ENCODE results near the gene NRDE2.

Gene NRDE2

DNA sequence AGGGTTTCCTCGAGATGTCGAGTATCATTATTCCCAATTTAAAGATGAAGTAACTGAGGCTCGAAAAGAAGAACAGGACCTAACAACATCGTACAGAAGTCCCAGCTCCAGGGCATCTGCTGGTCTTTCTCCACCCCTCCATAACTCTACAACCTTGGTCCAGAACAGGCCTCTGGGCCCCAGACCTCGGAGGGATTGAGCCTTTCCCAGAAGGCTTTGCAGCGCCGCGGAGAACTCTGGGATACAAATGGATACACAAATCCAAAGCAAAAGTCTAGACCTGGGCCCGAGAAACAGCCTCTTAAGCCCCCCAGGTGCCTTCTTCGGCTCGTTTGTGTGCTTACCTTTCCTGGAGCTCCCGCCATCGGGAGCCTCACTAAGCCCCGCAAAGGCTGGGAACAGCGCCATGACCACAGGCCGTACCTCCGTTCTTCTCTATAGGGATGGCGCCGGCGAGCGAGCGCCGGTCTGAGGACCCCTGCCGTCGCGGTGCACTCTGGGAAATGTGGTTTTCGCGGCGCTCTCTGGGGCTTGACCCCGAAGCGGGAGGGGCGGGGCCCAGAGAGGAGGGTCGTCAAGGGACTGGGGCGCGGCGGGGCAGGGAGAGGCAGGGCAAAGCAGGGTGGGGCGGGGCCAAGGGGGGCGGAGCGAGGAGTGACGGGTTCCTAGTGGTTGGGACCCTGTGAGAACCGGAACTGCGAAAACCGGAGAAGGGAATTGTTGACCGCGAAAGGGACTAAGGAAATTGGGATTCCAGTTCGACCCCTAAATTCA lies at the start of gene NRDE2:
Gene NRDE2 (minus strand): TSS at position 445 of the 774 bp plus-strand sequence. CDS start 37 bp downstream, at position 408.
- peak; percentile 81 to 99 (median 84) for DNase-seq (ENCODE audit: low read depth in 3 of 3, low spot score in 1 of 3)

GRCh38 chr14:90381011-90381786 lies 49.5 kb upstream of the NRDE2 start:
- no peak for DNase-seq (ENCODE audit: low read depth in 3 of 3, low spot score in 1 of 3)

- no peak for DNase-seq (ENCODE audit: low read depth in 3 of 3, low spot score in 1 of 3)
Observed at GRCh38 chr14:90379106-90379505, 47.4 kb upstream of the NRDE2 start.

DNA sequence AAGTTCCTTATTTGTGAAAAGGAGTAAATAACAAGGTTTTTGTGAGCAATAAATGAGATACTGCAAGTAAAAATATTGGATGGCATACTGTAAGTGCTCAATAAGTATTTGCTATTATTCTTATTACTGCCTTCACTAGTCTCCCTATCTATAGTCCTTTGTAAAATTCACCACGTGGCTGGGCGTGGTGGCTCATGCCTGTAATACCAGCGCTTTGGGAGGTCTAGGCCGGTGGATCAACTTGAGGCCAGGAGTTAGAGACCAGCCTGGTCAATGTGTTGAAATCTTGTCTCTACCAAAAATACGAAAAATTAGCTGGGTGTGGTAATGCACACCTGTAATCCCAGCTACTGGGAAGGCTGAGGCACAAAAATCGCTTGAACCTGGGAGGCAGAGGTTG lies 46.5 kb upstream of the NRDE2 start:
- DNase-seq (ENCODE audit: low read depth in 3 of 3, low spot score in 1 of 3) = no peak

DNA sequence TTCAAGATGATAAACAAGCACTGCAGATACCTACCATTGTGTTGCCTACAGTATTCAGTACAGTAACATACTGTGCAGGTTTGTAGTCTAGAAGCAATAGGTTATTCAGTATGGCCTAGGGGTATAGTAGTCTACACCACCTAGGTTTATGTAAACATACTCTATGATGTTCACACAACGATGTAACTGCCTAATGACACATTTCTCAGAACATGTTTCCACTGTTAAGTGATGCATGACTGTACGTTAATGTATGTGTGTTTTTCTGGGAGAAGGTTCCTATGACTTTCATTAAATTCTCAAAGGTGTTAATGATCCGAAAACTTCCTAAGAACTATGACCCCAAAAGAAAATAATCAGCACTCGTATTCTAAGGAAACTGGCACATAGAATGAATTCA lies 44.2 kb upstream of the NRDE2 start:
- no peak for DNase-seq (ENCODE audit: low read depth in 3 of 3, low spot score in 1 of 3)

DNA sequence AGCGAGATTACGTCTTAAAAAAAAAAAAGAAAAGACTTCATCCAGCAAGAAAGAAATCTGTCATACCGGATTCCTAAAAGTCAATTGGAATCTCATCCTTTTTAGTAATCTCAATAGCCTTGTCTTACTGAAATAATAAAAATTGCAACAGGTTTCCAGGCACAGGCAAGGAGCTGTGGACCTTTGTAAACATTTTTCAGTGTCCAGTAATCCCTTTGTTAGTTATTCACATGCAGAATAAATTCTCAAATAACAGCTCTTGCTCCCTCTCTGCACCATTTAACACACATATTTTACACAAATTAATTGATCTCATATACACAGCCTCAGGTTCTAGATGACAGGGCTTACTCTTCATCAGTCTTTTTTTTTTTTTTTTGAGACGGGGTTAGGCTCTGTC lies 43.1 kb upstream of the NRDE2 start:
- DNase-seq (ENCODE audit: low read depth in 3 of 3, low spot score in 1 of 3) = no peak

GRCh38 chr14:90373887-90374286 lies 42.1 kb upstream of the NRDE2 start:
- DNase-seq (ENCODE audit: low read depth in 3 of 3, low spot score in 1 of 3) = no peak

DNA sequence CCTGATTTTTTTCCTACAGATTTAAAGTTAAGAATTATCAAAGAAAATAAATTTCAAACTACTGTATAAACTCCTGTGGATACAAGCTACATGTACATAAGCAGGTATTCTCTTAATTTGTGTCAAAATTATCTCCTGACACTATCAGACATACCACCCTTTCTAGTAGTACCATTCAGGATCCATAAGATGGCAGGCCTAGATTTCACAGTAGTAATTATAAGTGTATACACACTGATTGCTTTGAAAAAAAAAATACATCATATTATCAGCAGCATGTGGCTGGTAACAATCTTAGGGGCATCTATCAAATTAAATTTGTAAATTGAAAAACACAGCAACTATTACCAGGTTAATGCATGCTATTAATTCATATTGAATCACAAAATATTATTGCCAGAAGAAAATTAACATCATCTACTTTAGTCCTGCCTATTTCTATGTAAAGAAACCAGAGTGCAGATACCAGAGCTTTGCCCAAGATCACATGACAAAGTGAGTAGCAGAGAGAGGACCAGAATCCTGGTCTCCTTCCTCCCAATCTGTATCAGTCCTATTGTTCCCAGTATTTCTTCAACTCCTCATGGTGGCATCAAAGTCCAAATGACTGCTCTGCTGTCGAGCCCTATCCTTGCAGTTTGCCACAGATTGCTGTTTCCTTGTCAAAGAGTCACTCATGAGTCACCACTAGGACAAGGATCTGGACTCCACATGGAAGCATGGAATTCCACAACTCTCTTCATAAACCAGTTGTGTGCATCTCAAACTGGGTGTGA lies 37.4 kb upstream of the NRDE2 start:
- DNase-seq (ENCODE audit: low read depth in 3 of 3, low spot score in 1 of 3) = no peak

DNA sequence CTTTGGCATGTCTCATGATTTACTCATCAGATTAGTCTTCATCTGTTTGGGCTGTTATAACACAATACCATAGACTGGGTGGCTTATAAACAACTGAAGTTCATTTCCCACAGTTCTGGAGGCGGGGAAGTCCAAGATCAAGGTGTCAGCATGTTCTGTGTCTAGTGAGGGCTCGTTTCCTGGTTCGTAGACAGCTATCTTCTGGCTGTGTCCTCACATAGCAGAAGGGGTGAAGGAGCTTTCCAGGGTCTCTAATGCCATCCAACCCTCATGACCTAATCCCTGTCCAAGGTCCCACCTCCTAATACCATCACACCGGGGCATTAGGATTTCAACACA lies 30.8 kb upstream of the NRDE2 start:
- no peak for DNase-seq (ENCODE audit: low read depth in 3 of 3, low spot score in 1 of 3)

DNA sequence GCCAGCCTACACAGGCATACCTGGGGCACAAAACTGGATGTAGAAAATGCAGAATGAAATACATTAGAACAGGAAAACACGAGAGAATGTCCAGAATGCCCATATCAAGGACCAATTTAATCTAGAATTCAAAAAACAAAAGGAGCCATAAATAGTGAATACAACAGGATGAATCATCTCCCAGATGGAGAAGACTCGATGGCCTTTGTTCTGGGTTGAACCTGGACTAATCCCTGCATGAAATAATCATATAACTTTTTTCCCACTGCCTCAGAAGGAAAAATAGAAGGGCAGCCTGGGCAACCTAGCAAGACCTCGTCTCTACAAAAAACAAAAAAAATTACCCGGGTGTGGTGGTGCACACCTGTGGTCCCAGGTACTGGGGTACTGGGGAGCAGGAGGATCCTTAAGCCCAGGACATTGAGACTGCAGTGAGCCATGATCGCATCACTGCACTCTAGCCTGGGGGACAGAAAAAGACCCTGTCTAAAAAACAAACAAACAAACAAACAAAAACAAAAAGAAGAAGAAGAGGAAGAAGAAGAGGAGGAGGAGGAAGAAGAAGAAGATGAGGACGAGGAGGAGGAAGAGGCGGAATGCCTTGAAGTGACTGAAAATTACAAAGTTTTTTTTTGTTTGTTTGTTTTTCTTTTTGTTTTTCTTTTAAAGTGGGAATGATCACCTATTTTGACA lies 30.3 kb upstream of the NRDE2 start:
- DNase-seq (ENCODE audit: low read depth in 3 of 3, low spot score in 1 of 3) = no peak

- no peak for DNase-seq (ENCODE audit: low read depth in 3 of 3, low spot score in 1 of 3)
Observed at GRCh38 chr14:90358359-90358758, 26.6 kb upstream of the NRDE2 start.

DNA sequence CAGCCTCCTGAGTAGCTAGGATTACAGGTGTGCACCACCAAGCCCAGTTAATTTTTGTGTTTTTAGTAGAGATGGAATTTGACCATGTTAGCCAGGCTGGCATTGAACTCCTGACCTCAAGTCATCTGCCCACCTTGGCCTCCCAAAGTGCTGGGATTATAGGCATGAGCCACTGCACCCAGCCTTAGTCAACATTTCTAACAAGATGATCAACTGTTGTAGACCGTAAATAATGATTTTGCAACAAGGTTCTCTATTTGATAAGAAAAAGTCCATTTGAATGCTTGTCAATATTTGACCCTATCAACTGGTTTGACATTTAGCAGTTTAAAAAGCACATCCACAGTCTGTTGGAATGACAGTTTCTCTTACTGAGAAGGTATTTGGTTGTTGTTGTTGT lies 25.2 kb upstream of the NRDE2 start:
- DNase-seq (ENCODE audit: low read depth in 3 of 3, low spot score in 1 of 3) = no peak

GRCh38 chr14:90355540-90356518 lies 24.1 kb upstream of the NRDE2 start:
- no peak for DNase-seq (ENCODE audit: low read depth in 3 of 3, low spot score in 1 of 3)

DNA sequence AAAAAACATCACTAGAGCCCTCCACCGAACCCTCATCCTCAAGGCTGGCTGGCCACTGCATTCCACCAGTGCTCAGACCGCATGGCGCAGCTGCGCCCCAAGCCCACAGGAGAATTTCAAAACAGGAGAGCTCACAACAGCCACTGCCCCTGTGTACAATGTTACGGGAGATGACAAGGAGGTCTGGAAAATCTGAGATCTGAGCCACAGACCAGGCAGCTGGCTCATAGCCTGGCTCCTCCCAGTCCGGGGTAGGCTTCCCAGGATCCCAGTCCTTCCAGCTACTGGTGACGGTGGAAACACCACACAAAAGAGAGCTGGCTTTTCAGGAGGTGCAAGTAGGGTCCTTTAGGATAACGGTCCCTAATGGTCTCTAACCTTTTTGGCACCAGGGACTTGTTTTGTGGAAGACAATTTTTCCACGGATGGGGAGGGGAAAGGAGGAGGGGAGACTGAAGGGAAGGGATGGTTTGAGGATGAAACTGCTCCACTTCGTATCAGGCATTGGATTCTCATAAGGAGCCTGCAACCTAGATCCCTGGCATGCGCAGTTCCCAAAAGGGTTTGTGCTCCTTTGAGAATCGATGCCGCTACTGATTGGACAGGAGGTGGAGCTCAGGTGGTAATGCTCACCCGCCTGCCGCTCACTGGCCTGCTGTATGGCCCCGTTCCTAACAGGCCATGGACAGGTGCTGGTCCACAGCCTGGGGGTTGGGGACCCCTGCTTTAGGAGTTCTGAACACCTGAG lies 23.0 kb upstream of the NRDE2 start:
- DNase-seq (ENCODE audit: low read depth in 3 of 3, low spot score in 1 of 3) = no peak

GRCh38 chr14:90349739-90350138 lies 18.0 kb upstream of the NRDE2 start:
- no peak for DNase-seq (ENCODE audit: low read depth in 3 of 3, low spot score in 1 of 3)

DNA sequence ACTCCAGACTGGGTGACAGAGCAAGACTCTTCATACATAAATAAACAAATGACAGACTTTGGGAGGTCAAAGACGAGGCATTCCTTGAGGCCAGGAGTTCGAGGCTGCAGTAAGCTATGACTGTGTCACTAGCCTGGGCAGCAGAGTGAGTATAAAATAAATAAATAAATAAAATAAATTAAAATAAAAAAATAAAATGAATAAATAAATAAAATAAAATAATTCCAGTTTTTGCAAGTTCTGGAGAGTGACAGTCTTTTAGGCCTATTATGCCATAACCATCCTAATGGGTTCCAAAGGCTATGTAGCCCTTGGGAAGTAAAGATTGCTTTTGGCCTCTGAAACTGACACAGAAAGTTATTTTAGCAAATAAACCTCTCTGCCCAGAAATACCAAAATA lies 16.5 kb upstream of the NRDE2 start:
- no peak for DNase-seq (ENCODE audit: low read depth in 3 of 3, low spot score in 1 of 3)

DNA sequence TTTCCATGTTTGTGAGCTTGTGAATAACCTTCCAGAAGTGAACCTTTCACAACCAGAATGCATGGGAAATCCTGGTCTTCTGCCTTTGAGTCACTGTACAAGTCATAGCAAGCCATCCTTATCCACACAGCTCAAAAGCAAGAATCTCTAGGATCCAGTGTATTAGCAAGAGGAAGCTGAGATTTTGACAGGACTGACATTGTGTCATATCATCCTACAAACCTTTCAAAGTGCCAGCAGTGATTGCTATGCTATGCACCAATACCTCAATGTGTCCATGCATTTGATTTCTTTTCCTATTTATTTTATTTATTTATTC lies 13.5 kb upstream of the NRDE2 start:
- DNase-seq (ENCODE audit: low read depth in 3 of 3, low spot score in 1 of 3) = no peak

DNA sequence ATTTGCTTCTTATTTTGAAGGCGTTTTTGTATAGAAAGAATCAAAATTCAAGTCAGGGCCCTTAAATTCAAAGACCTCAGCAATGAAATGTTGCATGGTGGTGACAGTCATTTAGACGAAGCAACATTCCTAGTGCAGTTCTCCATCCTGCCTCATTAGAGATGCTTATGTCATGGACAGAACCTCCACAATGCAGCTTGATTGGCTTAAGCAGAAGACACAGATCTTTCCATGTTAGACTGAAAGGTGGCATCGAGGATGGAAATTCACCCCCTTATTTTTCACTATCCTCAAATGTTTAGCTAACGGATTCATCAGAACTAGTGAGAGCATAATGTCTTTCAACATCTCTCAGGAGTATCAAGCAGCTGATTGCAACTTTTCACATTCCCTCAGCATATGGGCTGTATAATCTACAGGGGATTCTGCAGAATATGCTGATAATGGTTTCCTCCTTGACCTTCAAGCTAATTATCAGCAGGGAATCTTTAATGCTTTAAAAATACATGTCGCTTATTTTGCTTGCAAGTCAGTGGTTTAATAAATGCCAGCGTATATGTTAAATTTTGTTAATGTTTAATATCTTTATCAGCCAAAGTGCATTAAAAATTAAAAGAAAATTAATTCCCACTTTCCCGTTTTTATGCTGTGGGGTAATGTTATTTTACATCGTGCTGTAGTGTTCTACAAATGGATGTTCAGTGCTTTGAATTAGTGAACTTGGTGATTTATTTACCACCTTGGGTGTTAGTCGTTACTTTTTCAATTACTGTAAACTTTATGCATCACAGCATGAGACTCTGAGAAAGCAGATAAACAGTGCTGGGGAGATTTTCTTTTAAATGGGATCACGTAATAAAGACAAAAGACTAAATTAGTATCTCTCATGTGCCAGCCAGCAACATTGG lies 12.8 kb upstream of the NRDE2 start:
- no peak for DNase-seq (ENCODE audit: low read depth in 3 of 3, low spot score in 1 of 3)

GRCh38 chr14:90342327-90342726 lies 10.6 kb upstream of the NRDE2 start:
- no peak for DNase-seq (ENCODE audit: low read depth in 3 of 3, low spot score in 1 of 3)
